Neural progenitor cell (in vitro differentiated cells): ENCODE results near the gene KCNIP1.

Experiments used
- CTCF ChIP-seq: fragments of 200-600 bp; sonication (generic); IDR thresholded peaks from 2 replicates; pipeline ENCODE4 v1.5.1; 2017; ENCODE audit warnings: antibody characterized with exemption, mild to moderate bottlenecking
- EZH2 ChIP-seq: fragments of 200-600 bp; sonication (generic); IDR thresholded peaks from 2 replicates; pipeline ENCODE4 v1.6.1; 2017; ENCODE audit warnings: antibody characterized with exemption, mild to moderate bottlenecking, moderate library complexity

GRCh38 chr5:170486371-170486770 lies 17.4 kb upstream of the KCNIP1 start:
- no peak for TF ChIP-seq CTCF
- no peak for TF ChIP-seq EZH2
